LNCaP clone FGC (cell line): ENCODE measurements around the gene AKR1E2.

Experiments
- DNase-seq: peaks from one replicate; pipeline ENCODE4 v3.0.0-alpha.2; 2011; ENCODE audit warnings: low read depth
- H3K4me3 ChIP-seq: 2 replicates; pipeline ENCODE4 v1.5.1; 2011; ENCODE audit warnings: mild to moderate bottlenecking, low read depth, low read length, control low read depth
- TF ChIP-seq, protein P1 (sequence below): IDR thresholded peaks from 2 replicates; pipeline ENCODE4 v1.5.1; 2012; ENCODE audit warnings: mild to moderate bottlenecking; ENCODE audit not compliant: control insufficient read depth, insufficient read depth; ENCODE audit errors: extremely low read depth

Gene AKR1E2

DNA sequence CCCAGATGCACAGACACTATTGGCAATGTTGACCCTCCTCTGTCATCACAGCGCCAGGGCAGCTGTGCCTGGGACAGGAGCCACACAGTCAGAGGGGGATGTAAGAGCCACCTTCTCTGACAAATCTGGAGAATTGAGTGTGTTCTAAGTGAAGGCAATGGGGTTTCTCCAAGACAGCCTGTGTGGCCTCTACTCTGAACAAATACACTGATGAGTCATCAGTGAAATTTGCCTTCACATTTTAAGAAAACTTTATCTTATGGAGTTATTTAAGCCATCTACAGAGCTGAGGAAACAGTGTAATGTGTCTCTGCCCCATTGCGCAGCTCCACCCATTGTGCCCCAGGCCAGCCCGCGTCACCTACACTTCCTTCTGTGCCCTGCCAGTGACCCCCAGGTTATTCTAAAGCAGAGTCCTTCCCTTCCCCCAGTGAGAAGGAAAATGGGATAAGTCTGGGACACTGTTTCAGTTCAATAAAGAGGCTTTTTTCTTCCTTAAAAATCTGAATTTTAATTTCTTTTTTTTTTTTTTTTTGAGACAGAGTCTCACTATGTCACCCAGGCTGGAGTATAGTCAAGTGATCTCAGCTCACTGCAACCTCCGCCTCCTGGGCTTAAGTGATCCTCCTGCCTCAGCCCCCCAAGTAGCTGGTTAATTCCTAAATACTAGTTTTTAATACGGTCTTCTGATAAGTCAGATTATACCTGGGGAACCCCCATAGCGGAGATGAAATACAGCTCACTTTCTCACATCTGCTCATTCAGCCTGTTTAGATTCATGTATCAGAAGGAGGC, 21.8 kb downstream of the AKR1E2 start:
- no peak overlapping the region for H3K4me3 ChIP-seq
- DNase-seq = no peak

DNA sequence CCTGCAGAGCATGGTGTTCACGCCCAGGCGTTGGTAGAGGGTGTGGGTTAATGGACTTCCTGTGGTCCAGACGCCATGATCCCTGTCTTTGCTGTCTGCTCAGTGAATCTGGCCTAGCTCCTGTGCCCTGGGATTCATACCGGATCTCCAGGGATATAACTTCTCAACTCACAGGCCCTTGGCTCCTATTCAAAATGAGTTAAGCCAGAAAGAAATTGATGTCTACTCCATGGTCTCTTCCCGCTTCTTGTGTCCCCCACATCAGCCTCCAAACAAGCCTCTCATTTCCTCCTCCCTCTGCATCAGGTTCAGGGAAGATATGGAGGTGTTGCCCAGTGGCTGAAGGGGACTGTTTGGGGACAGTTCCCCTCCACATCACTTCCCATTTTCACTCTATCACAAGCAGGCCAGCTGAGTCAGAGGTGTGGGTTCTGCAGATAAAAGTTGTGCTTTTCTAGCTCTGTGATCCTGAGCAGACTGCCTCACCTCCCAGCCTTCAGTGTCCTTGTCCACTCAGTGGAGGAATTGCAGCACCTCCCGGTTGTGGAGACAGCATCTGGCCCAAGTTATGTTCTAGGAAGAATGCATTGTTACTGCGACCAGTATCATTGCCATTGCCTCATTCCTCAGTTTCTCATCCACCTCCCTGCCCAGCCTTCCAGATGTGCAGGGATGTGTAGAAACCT, 22.5 kb downstream of the AKR1E2 start:
- H3K4me3 ChIP-seq = no peak overlapping the region
- TF ChIP-seq, protein P1, sequence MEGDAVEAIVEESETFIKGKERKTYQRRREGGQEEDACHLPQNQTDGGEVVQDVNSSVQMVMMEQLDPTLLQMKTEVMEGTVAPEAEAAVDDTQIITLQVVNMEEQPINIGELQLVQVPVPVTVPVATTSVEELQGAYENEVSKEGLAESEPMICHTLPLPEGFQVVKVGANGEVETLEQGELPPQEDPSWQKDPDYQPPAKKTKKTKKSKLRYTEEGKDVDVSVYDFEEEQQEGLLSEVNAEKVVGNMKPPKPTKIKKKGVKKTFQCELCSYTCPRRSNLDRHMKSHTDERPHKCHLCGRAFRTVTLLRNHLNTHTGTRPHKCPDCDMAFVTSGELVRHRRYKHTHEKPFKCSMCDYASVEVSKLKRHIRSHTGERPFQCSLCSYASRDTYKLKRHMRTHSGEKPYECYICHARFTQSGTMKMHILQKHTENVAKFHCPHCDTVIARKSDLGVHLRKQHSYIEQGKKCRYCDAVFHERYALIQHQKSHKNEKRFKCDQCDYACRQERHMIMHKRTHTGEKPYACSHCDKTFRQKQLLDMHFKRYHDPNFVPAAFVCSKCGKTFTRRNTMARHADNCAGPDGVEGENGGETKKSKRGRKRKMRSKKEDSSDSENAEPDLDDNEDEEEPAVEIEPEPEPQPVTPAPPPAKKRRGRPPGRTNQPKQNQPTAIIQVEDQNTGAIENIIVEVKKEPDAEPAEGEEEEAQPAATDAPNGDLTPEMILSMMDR = no peak
- DNase-seq = no peak

More for the DNA sequence above, 21.8 kb downstream of the AKR1E2 start:
- TF ChIP-seq, protein P1 = no peak

DNA sequence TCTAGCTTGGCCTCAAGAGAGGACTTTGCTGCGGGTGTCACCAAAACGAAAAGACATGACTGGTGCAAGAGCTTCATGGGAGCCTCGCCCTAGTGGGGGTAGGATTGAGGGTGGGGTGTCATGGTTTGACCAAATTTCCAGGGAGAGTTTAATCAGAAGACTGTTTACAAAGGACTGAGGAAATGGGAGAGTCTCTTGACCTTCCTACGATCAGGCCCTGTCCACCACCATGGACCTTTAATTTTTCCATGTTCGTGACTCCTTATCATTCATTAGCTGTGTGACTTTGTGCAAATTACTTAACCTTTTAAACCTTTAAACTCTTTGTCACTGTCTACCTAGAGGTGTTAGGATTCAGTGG, 23.0 kb downstream of the AKR1E2 start:
- DNase-seq = no peak
- H3K4me3 ChIP-seq = no peak overlapping the region
- TF ChIP-seq, protein P1 = no peak

DNA sequence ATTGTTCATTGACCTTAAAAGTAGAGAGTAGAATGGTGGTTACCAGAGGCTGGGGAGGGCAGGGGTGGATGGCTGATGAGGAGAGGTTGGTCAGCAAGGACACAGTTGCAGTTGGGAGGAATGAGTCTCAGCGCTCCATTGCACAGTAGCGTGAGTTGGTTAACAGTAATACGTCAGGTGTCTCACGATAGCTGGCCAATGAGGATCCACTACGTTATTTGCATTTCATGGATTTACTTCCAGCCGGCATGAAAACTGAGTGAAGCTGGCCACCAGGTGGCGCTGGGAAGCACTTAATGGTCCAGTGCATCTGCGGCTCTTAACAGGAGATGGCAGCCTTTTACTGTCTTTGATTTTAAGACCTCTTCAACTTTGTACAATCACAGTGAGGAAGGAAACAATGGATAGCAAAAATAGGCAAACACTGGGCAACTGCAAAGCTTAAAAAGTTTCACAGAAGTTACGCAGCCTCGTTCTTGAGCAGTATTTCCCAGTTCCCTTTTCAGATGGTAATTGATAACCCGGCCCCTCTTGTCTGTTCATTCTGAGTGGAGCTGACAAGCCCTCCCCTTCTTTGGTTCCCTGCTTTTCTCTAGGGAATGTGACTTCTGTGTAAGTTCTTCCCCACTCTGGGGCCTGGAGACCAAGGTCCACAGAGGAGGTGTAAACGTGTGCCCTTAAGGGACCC, 23.7 kb downstream of the AKR1E2 start:
- no peak overlapping the region for H3K4me3 ChIP-seq
- peak; percentile 93 for DNase-seq
- TF ChIP-seq, protein P1 = peak; percentile 100

DNA sequence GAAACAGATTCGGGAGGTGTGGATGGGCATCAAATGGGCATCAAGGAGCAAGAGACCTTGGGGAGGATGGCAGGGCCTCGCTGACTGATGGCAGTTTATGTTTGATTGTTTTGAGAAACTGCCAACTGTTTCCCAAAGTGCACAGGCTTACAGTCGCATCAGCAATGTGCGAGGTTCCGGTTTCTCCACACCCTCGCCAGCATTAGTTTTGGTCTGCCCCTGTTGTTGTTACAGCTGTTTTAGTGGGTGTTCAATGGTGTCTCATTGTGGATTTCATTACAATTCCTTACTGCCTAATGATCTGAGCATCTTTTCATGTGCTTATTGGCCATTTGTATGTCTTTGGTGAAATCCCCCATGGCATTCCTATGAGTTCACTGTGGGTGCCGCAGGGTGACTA, 24.4 kb downstream of the AKR1E2 start:
- no peak for DNase-seq
- TF ChIP-seq, protein P1 = no peak
- H3K4me3 ChIP-seq = no peak overlapping the region

DNA sequence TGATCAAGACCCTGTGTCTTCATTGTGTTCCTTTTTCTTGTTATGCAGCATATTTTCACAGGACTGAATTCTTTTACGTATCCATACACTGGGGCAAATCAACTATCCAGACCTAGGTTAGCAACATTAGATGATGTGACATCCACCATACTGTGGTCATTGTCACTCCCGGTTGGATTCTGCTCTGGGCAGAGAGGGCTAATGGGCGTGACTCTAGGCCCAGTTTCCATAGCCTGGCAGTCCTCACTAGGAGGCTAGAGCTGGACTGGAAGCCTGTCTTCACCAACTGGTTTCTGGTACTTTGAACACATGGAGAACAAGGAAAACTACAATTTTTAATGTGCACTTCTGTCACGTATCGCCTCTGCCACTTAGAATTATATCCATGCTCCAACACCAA, 25.2 kb downstream of the AKR1E2 start:
- DNase-seq = no peak
- H3K4me3 ChIP-seq = no peak overlapping the region
- TF ChIP-seq, protein P1 = no peak
